NOMO-1 (cell line): ENCODE measurements around the gene DEDD.
"Not testable (repeated sequence)": the region's sequence is repeated elsewhere in the genome, so short reads cannot be mapped to it uniquely, and the experiment has no call there.

ENCODE experiments used
- DNase-seq, 2 experiments: peaks; one replicate each; lab custom pipeline; 2025; ENCODE audit not compliant: unreplicated experiment in 2 of 2; lab: John Stamatoyannopoulos, UW

Gene DEDD

GRCh38 chr1:161130266-161130665 is 2.2 kb downstream of the DEDD start:
- DNase-seq = no peak

- DNase-seq = no peak
These were observed 3.7 kb downstream of the DEDD start for GRCh38 chr1:161128591-161129420.

GRCh38 chr1:161127649-161128048 is 4.8 kb downstream of the DEDD start:
- peak in 1 of 2 experiments; percentile 14 for DNase-seq

- DNase-seq = no peak
These were observed 9.5 kb downstream of the DEDD start for GRCh38 chr1:161122967-161123366.

- peak; percentile 62 to 68 for DNase-seq
These were observed 10.6 kb downstream of the DEDD start for GRCh38 chr1:161121834-161122233.

- no peak for DNase-seq
These were observed 11.3 kb downstream of the DEDD start for GRCh38 chr1:161121042-161121650.

GRCh38 chr1:161119092-161119903 is 13.2 kb downstream of the DEDD start:
- peak in 1 of 2 experiments; percentile 7 for DNase-seq

GRCh38 chr1:161117759-161118581 is 14.5 kb downstream of the DEDD start, which contains the start of the genes NIT1 and PFDN2:
Gene NIT1 (plus strand): TSS chr1:161118105. CDS start chr1:161118177, 72 bp downstream.
Gene PFDN2 (minus strand): TSS chr1:161118037. CDS start chr1:161118026, 11 bp downstream.
- peak; percentile 77 to 86 for DNase-seq

GRCh38 chr1:161115961-161116360 is 16.5 kb downstream of the DEDD start:
- not testable (repeated sequence) for DNase-seq

- peak in 1 of 2 experiments; percentile 32 for DNase-seq
These were observed 17.2 kb downstream of the DEDD start for GRCh38 chr1:161115132-161115711.

GRCh38 chr1:161114556-161114955 is 17.9 kb downstream of the DEDD start:
- DNase-seq = no peak

GRCh38 chr1:161113915-161114314 is 18.6 kb downstream of the DEDD start:
- no peak for DNase-seq

GRCh38 chr1:161111527-161111926 is 20.9 kb downstream of the DEDD start:
- DNase-seq = peak in 1 of 2 experiments; percentile 41

- DNase-seq = no peak
These were observed 21.4 kb downstream of the DEDD start for GRCh38 chr1:161111117-161111516.

- DNase-seq = no peak
These were observed 26.0 kb downstream of the DEDD start for GRCh38 chr1:161106431-161106830.

- DNase-seq = no peak
These were observed 31.9 kb downstream of the DEDD start for GRCh38 chr1:161100556-161100955.

- DNase-seq = no peak
These were observed 33.2 kb downstream of the DEDD start for GRCh38 chr1:161099090-161099802.

GRCh38 chr1:161098210-161099068 is 34.0 kb downstream of the DEDD start, which contains the start of gene KLHDC9:
Gene KLHDC9 (plus strand): TSS chr1:161098361. CDS start chr1:161098536, 175 bp downstream.
- DNase-seq = no peak
